Endothelial cell of umbilical vein (primary cell): ENCODE results near the gene ZMIZ1. TPM values are rescaled to one million over a fixed set of nuclear protein-coding genes. Genes with fewer than 3 reads are reported as not detected.

Experiments
- BruUV-seq: library from RNA; stranded (reverse); fragments of 400-500 nt; replicated peaks from 2 replicates; lab custom pipeline; 2021; lab: Mats Ljungman, UMichigan
- CTCF ChIA-PET: fragments of 300-600, 350-600 bp; sonication (Branson Sonifier 250); formaldehyde crosslinking; loops from one replicate; lab custom pipeline; 2021; ENCODE audit warnings: antibody characterized with exemption, inconsistent platforms; lab: Charles Lee
- POLR2A ChIA-PET: fragments of 300-600, 350-600 bp; sonication (Branson Sonifier 250); formaldehyde crosslinking; loops from one replicate; lab custom pipeline; 2021; ENCODE audit warnings: antibody characterized with exemption, inconsistent platforms; lab: Charles Lee
- DNase-seq: peaks from one replicate; pipeline ENCODE4 v3.0.0-alpha.2; 2011; ENCODE audit warnings: low read depth, low spot score
- FAIRE-seq: peaks from 2 replicates; lab custom pipeline; 2011; peaks lifted over from hg19 to GRCh38; lab: Jason Lieb, UNC
- H2AFZ ChIP-seq: 2 replicates; pipeline ENCODE4 v1.6.0; 2012; ENCODE audit warnings: low read depth, low read length, control low read depth, inconsistent platforms
- H3K27ac ChIP-seq: 2 replicates; pipeline ENCODE4 v1.5.1; 2011; ENCODE audit warnings: low read depth, mild to moderate bottlenecking, control low read depth, low read length, moderate library complexity; ENCODE audit not compliant: insufficient read depth
- H3K27me3 ChIP-seq, 2 experiments: 2 replicates each; pipeline versions ENCODE4 v1.6.0 to v1.6.1; 2011; ENCODE audit warnings: low read length in 2 of 2, mixed read lengths in 1 of 2; ENCODE audit not compliant: control insufficient read depth in 2 of 2, insufficient read depth in 2 of 2
- H3K36me3 ChIP-seq, 2 experiments: 2 replicates in 1 of 2; 3 replicates in 1 of 2; pipeline ENCODE4 v1.5.1; 2011; ENCODE audit warnings: low read length in 2 of 2, mild to moderate bottlenecking in 1 of 2, moderate library complexity in 1 of 2; ENCODE audit not compliant: control insufficient read depth in 2 of 2, insufficient read depth in 2 of 2; ENCODE audit errors: extremely low read depth in 1 of 2
- H3K4me1 ChIP-seq: 3 replicates; pipeline ENCODE4 v1.5.1; 2011; ENCODE audit warnings: mild to moderate bottlenecking, low read length; ENCODE audit not compliant: control insufficient read depth, insufficient read depth; ENCODE audit errors: extremely low read depth
- H3K4me2 ChIP-seq: 2 replicates; pipeline ENCODE4 v1.6.1; 2011; ENCODE audit warnings: low read length, control low read depth, mixed read lengths; ENCODE audit not compliant: insufficient read depth
- H3K4me3 ChIP-seq, 3 experiments: fragments of 200-600 bp in 1 of 3; sonication (generic), shearing (Covaris generic) in 1 of 3; replicated peaks in 1 of 3; 2 replicates each; pipeline ENCODE4 v1.5.1; 2011 to 2016; ENCODE audit warnings: control low read depth in 3 of 3, low read length in 3 of 3, mild to moderate bottlenecking in 2 of 3, inconsistent platforms in 1 of 3, low read depth in 1 of 3, moderate library complexity in 1 of 3; ENCODE audit not compliant: insufficient read depth in 1 of 3
- H3K79me2 ChIP-seq: 2 replicates; pipeline ENCODE4 v1.6.0; 2012; ENCODE audit warnings: low read length, inconsistent platforms; ENCODE audit not compliant: control insufficient read depth, insufficient read depth
- H3K9ac ChIP-seq: replicated peaks from 2 replicates; pipeline ENCODE3; 2011; ENCODE audit warnings: low read length, control low read depth; ENCODE audit not compliant: insufficient read depth; ENCODE audit errors: extremely low read depth
- H3K9me1 ChIP-seq: replicated peaks from 3 replicates; pipeline ENCODE4 v1.6.0; 2011; ENCODE audit warnings: mild to moderate bottlenecking, low read length; ENCODE audit not compliant: control insufficient read depth, insufficient read depth; ENCODE audit errors: extremely low read depth
- H3K9me3 ChIP-seq: replicated peaks from 2 replicates; pipeline ENCODE4 v1.5.1; 2012; ENCODE audit warnings: low read length, inconsistent platforms; ENCODE audit not compliant: control insufficient read depth, insufficient read depth
- H4K20me1 ChIP-seq: replicated peaks from 2 replicates; pipeline ENCODE3; 2011; ENCODE audit warnings: mild to moderate bottlenecking, low read length; ENCODE audit not compliant: control insufficient read depth, insufficient read depth; ENCODE audit errors: extremely low read depth
- FOS ChIP-seq: IDR thresholded peaks from 2 replicates; pipeline ENCODE4 v1.6.1; 2011; ENCODE audit warnings: mild to moderate bottlenecking, low read length, moderate library complexity, borderline replicate concordance; ENCODE audit not compliant: insufficient read depth
- JUN ChIP-seq: IDR thresholded peaks from 2 replicates; pipeline ENCODE4 v1.6.1; 2011; ENCODE audit warnings: borderline replicate concordance, low read depth; ENCODE audit not compliant: insufficient read length, insufficient read depth
- MYC ChIP-seq: IDR thresholded peaks from one replicate; pipeline ENCODE4 v1.6.1; 2011; ENCODE audit warnings: mild to moderate bottlenecking, low read depth, low read length
- POLR2A ChIP-seq: IDR thresholded peaks from 2 replicates; pipeline ENCODE4 v1.6.1; 2012; ENCODE audit warnings: low read depth, mild to moderate bottlenecking, control low read depth, low read length
- POLR2AphosphoS5 ChIP-seq: IDR thresholded peaks from 2 replicates; pipeline ENCODE4 v1.6.1; 2012; ENCODE audit warnings: low read depth, mild to moderate bottlenecking, control low read depth, low read length, moderate library complexity; ENCODE audit not compliant: insufficient read depth
- dilution Hi-C: fragments of 300-500 bp; cut with MboI; formaldehyde crosslinking; loops from one replicate; pipeline ENCODE4 v1.15.0; 2019; ENCODE audit warnings: low sequenced_read_pairs; ENCODE audit not compliant: extremely low pct_ligation_motif_present
- intact Hi-C: fragments of 100-400 bp; cut with micrococcal nuclease; formaldehyde crosslinking; loops from one replicate; pipeline ENCODE4 v1.10.0; 2022
- polyA plus RNA-seq, 4 experiments: library from polyadenylated mRNA; depleted of rRNA in 3 of 4; stranded (reverse) in 3 of 4; unstranded in 1 of 4; fragments of >200 nt; gene quantifications; 2 replicates each; pipeline versions ENCODE4 v1.2.1 to v1.2.3, GENCODE V29; 2011 to 2012; ENCODE audit warnings: missing spikeins in 1 of 4
- total RNA-seq: library from RNA; stranded (reverse); gene quantifications from 2 replicates; pipeline ENCODE4 v1.2.3, GENCODE V29; 2021
- TF ChIP-seq, protein P1 (sequence below), 2 donors: IDR thresholded peaks; 1 replicate in 1 of 2; 2 replicates in 1 of 2; pipeline ENCODE4 v1.5.1; 2011; ENCODE audit warnings: low read length in 2 of 2, mild to moderate bottlenecking in 2 of 2, moderate library complexity in 2 of 2, control low read depth in 1 of 2, inconsistent platforms in 1 of 2, low read depth in 1 of 2; ENCODE audit not compliant: insufficient read depth in 1 of 2; ENCODE audit errors: extremely low read depth in 1 of 2

Gene ZMIZ1
- total and polyA plus RNA-seq, 2 donors (not counting 3 experiments of a cell fraction or from before 2014, with no cell fraction given): 12.5 to 46.7 TPM

DNA sequence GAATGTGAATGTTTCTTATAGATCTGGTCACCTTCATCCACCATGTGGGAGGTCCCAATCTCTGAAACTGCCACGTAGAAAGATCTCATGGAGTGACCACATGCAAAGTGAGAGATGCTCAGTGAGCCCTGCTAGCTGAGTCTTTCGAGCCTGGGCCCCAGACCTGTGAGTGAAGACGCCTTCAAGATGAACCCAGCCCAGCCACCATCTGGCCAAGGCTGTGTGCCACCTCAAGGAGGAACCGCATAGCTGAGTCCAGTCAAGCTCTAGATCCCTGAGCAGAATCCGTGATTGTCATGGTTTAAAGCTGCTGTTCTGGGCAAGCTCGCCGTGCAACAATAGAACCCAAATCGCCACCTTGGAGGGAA is 258.3 kb downstream of the ZMIZ1 start:
- TF ChIP-seq POLR2AphosphoS5 (no peak), JUN (no peak), POLR2A (no peak), FOS (no peak)
- TF ChIP-seq, protein P1, sequence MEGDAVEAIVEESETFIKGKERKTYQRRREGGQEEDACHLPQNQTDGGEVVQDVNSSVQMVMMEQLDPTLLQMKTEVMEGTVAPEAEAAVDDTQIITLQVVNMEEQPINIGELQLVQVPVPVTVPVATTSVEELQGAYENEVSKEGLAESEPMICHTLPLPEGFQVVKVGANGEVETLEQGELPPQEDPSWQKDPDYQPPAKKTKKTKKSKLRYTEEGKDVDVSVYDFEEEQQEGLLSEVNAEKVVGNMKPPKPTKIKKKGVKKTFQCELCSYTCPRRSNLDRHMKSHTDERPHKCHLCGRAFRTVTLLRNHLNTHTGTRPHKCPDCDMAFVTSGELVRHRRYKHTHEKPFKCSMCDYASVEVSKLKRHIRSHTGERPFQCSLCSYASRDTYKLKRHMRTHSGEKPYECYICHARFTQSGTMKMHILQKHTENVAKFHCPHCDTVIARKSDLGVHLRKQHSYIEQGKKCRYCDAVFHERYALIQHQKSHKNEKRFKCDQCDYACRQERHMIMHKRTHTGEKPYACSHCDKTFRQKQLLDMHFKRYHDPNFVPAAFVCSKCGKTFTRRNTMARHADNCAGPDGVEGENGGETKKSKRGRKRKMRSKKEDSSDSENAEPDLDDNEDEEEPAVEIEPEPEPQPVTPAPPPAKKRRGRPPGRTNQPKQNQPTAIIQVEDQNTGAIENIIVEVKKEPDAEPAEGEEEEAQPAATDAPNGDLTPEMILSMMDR (IDR thresholded peaks at IDR 0.05; ENCODE audit: extremely low read depth in 1 of 2, insufficient read depth in 1 of 2, low read depth in 1 of 2, low read length in 2 of 2): no peak
- Histone ChIP-seq H3K4me3 (no peak overlapping the region), H3K4me1 (no peaks in the 10 kb centered on the region), H2AFZ (no peak overlapping the region), H3K4me2 (no peak overlapping the region), H3K9ac (no peak overlapping the region), H3K79me2 (no peaks in the 10 kb centered on the region), H3K9me1 (no peaks in the 10 kb centered on the region), H3K27me3 (peaks cover 0 to 10% of the 10 kb centered on the region in 2 experiments), H3K27ac (no peak overlapping the region), H4K20me1 (no peaks in the 10 kb centered on the region), H3K9me3 (no peaks in the 10 kb centered on the region), H3K36me3 (no peaks in the 10 kb centered on the region)
- ChIA-PET POLR2A (no interaction called here), CTCF (interaction anchor here (1.5 to 1.8 kb wide), 2 partner anchors 15 to 18 kb away, joined by 3 to 5 read pairs; no protein-coding TSS in a partner anchor)
- intact Hi-C loops: no loop called here
- no TSS peak for BruUV-seq
- dilution Hi-C loops: no loop called here
- no peak for DNase-seq
- no peak for FAIRE-seq

DNA sequence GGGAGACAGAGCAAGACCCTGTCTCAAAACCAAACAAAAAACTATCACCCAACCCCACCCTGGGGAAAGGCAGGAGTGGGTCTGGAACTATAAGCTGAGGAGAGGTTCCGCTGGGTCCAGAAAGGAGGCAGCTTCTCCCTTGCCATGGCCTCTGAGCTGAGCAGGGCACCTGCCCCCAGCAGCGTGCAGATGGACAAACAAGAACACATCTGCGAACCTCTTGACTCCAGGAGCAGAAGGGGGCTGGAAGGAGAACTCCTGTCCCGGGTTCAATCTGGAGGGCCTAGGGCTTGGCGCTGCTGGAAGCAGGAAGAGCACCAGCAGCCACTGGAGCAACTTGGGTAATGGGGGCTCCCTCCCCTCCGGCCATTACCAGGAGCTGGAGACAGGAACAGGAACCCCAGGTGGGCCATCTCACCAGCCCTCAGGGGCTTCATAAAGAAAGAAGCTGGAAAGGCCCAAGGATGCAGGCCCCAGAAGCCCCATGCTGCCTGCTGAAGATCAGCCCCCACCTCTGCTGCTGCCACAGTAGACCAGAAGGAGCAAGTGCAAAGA is 259.5 kb downstream of the ZMIZ1 start:
- Histone ChIP-seq H3K4me3 (no peak overlapping the region), H3K9me3 (no peaks in the 10 kb centered on the region), H3K27me3 (peaks cover 0 to 10% of the 10 kb centered on the region in 2 experiments), H4K20me1 (no peaks in the 10 kb centered on the region), H3K4me2 (no peak overlapping the region), H3K9ac (no peak overlapping the region), H2AFZ (no peak overlapping the region), H3K27ac (no peak overlapping the region), H3K9me1 (no peaks in the 10 kb centered on the region), H3K4me1 (no peaks in the 10 kb centered on the region), H3K79me2 (no peaks in the 10 kb centered on the region), H3K36me3 (no peaks in the 10 kb centered on the region)
- TF ChIP-seq FOS (no peak), POLR2AphosphoS5 (no peak), POLR2A (no peak), MYC (no peak)
- TF ChIP-seq, protein P1 (IDR thresholded peaks at IDR 0.05; ENCODE audit: extremely low read depth in 1 of 2, insufficient read depth in 1 of 2, low read depth in 1 of 2, low read length in 2 of 2): no peak
- BruUV-seq: no TSS peak
- FAIRE-seq (no peak), DNase-seq (no peak)
- dilution Hi-C loops: no loop called here
- POLR2A ChIA-PET: no interaction called here
- CTCF ChIA-PET: interaction anchor here (1.5 to 1.8 kb wide), 2 partner anchors 14 to 17 kb away, joined by 3 to 5 read pairs; no protein-coding TSS in a partner anchor
- intact Hi-C loops: no loop called here
